ENCODE measurements around the gene USP5. TPM values are rescaled to one million over a fixed set of nuclear protein-coding genes. Genes with fewer than 3 reads are reported as not detected.

USP5 gene
- total and polyA plus RNA-seq, 2 of the 8 experiments (the other 6 are each of a cell fraction or from before 2014, with no cell fraction given) = 66.5 to 148 TPM

GRCh38 chr12:6842075-6842474 is 9.9 kb upstream of the USP5 start:
- DNase-seq (ENCODE audit: low read depth in 1 of 2, low spot score in 2 of 2) = no peak
- CTCF ChIA-PET (ENCODE audit: partially characterized antibody) = interaction anchor here (1.0 to 21.4 kb wide), 5 partner anchors 5 to 106 kb away, joined by 3 to 292 read pairs (median 34); partner anchors contain the start of genes CDCA3, GNB3, MLF2 and P3H3
- 98% methylated on average over 4 of the region's 4 CpGs; no CpG with 5 or more reads in 1 of the 2 experiments for WGBS, 2 experiments (ENCODE audit: extremely low coverage in 1 of 2, insufficient coverage in 1 of 2, insufficient read length in 1 of 2, insufficient replicate concordance in 2 of 2, low coverage in 1 of 2, low lambda C conversion rate in 2 of 2, missing lambda C conversion rate in 1 of 2)
- TF ChIP-seq BRCA1 (IDR thresholded peaks at IDR 0.05; ENCODE audit: low read depth, low read length) = no peak
- TF ChIP-seq TCF12 (IDR thresholded peaks at IDR 0.05; ENCODE audit: low read depth, low read length) = no peak
- no peak for TF ChIP-seq MAFK (IDR thresholded peaks at IDR 0.05; ENCODE audit: low read depth, low read length)
- TF ChIP-seq YY1 (IDR thresholded peaks at IDR 0.05; ENCODE audit: low read depth, low read length) = no peak
- no peak for TF ChIP-seq PHF8 (conservative IDR thresholded peaks at IDR 0.05; ENCODE audit: low read depth, low read length)
- TF ChIP-seq BCL11A (IDR thresholded peaks at IDR 0.05; ENCODE audit: low read depth in 2 of 2, low read length in 2 of 2) = no peak
- TF ChIP-seq EP300 (IDR thresholded peaks at IDR 0.05; ENCODE audit: borderline replicate concordance in 1 of 2, low read depth in 2 of 2, low read length in 2 of 2) = no peak
- TF ChIP-seq ATF2 (IDR thresholded peaks at IDR 0.05; ENCODE audit: low read length) = no peak
- TF ChIP-seq NANOG (IDR thresholded peaks at IDR 0.05; ENCODE audit: insufficient read depth, low read depth, low read length, poor library complexity, severe bottlenecking) = no peak
- TF ChIP-seq MAX (IDR thresholded peaks at IDR 0.05) = no peak
- TF ChIP-seq SIN3A (conservative IDR thresholded peaks at IDR 0.05 in 1 of 2, IDR thresholded peaks at IDR 0.05 in 1 of 2; ENCODE audit: low read depth in 1 of 2, low read length in 2 of 2) = no peak

More at GRCh38 chr12:6842075-6842474, 9.9 kb upstream of the USP5 start:
- Histone ChIP-seq H2BK5ac (ENCODE audit: low read depth, low read length) (no peak overlapping the region), H3K23ac (ENCODE audit: insufficient read length) (no peak overlapping the region), H3K4me3 (ENCODE audit: extremely low read depth in 1 of 4, insufficient read depth in 2 of 4, low read depth in 3 of 4, low read length in 4 of 4) (no peak overlapping the region), H2BK15ac (ENCODE audit: low read length) (no peak overlapping the region), H4K91ac (replicated peaks; ENCODE audit: insufficient read length, low read length) (no peak overlapping the region), H3K18ac (ENCODE audit: extremely low read depth, low read length) (no peak overlapping the region), H3K79me1 (ENCODE audit: low read depth, low read length) (peaks cover 2% of the 10 kb centered on the region), H3K4ac (replicated peaks; ENCODE audit: insufficient read length, low read depth, low read length) (no peak overlapping the region), H3K23me2 (ENCODE audit: low read depth, low read length) (peaks cover 2% of the 10 kb centered on the region; the same call in 1 of the 2 replicates), H3K27me3 (replicated peaks in 1 of 4; ENCODE audit: control insufficient read depth in 3 of 4, extremely low read depth in 1 of 4, insufficient read depth in 3 of 4, low read length in 3 of 4) (no peaks in the 10 kb centered on the region), H3K36me3 (ENCODE audit: control insufficient read depth in 2 of 4, insufficient read depth in 4 of 4, low read length in 3 of 4) (peaks cover 21 to 61% (median 51%) of the 10 kb centered on the region in 4 experiments), H2BK20ac (ENCODE audit: low read length) (no peak overlapping the region), H4K8ac (ENCODE audit: extremely low read depth, insufficient read depth, low read length) (no peak overlapping the region), H2AK5ac (ENCODE audit: low read depth, low read length) (no peak overlapping the region), H3K14ac (ENCODE audit: insufficient read length) (no peak overlapping the region), H2BK12ac (ENCODE audit: low read depth, low read length) (no peak overlapping the region), H3K4me2 (ENCODE audit: insufficient read depth in 1 of 2, low read depth in 2 of 2, low read length in 2 of 2) (no peak overlapping the region), H3K9ac (replicated peaks in 1 of 4; ENCODE audit: extremely low read depth in 1 of 4, low read depth in 3 of 4, low read length in 3 of 4) (no peak overlapping the region), H3K9me3 (ENCODE audit: insufficient read depth in 2 of 2, low read depth in 1 of 2, low read length in 1 of 2) (no peaks in the 10 kb centered on the region), H3K4me1 (replicated peaks in 1 of 4; ENCODE audit: control insufficient read depth in 3 of 4, insufficient read depth in 4 of 4, low read length in 3 of 4) (peaks cover 0 to 3% (median 2%) of the 10 kb centered on the region in 4 experiments; a peak in 1 of 7 replicates), H4K20me1 (replicated peaks in 1 of 2; ENCODE audit: control insufficient read depth in 1 of 2, insufficient read depth in 2 of 2, low read length in 2 of 2) (peaks cover 7 to 8% of the 10 kb centered on the region in 2 experiments), H3K79me2 (ENCODE audit: control insufficient read depth in 1 of 2, insufficient read depth in 2 of 2, low read length in 2 of 2) (no peaks in the 10 kb centered on the region), H2AFZ (ENCODE audit: low read length) (no peak overlapping the region), H4K5ac (ENCODE audit: insufficient read length, low read depth, low read length) (no peak overlapping the region), H3K56ac (replicated peaks; ENCODE audit: insufficient read length, low read depth, low read length) (no peak overlapping the region), H3K27ac (ENCODE audit: low read depth, low read length) (no peak overlapping the region), H2BK120ac (replicated peaks; ENCODE audit: low read depth, low read length) (no peak overlapping the region)
- POLR2A ChIA-PET (ENCODE audit: partially characterized antibody) = interaction anchor here (0.6 to 27.1 kb wide), 11 partner anchors 4 to 305 kb away, joined by 3 to 588 read pairs (median 4); partner anchors contain the start of genes C12orf57, CDCA3, GNB3 and GPR162
- no peak for FAIRE-seq

Data from H1 (cell line).